Measurements from ENCODE around the gene PMEPA1.
"Not testable (repeated sequence)": the region's sequence is repeated elsewhere in the genome, so short reads cannot be mapped to it uniquely, and the experiment has no call there.

DNA sequence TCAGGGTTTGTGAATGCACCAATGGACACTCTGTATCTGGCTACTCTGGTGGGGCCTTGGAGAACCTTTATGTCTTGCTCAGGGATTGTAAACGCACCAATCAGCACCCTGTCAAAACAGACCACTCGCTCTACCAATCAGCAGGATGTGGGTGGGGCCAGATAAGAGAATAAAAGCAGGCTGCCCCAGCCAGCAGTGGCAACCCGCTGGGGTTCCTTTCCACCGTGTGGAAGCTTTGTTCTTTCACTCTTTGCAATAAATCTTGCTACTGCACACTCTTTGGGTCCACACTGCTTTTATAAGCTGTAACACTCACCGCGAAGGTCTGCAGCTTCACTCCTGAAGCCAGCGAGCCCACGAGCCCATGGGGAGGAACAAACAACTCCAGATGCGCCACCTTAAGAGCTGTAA lies 80.3 kb downstream of the PMEPA1 start:
- TF ChIP-seq, protein P1, sequence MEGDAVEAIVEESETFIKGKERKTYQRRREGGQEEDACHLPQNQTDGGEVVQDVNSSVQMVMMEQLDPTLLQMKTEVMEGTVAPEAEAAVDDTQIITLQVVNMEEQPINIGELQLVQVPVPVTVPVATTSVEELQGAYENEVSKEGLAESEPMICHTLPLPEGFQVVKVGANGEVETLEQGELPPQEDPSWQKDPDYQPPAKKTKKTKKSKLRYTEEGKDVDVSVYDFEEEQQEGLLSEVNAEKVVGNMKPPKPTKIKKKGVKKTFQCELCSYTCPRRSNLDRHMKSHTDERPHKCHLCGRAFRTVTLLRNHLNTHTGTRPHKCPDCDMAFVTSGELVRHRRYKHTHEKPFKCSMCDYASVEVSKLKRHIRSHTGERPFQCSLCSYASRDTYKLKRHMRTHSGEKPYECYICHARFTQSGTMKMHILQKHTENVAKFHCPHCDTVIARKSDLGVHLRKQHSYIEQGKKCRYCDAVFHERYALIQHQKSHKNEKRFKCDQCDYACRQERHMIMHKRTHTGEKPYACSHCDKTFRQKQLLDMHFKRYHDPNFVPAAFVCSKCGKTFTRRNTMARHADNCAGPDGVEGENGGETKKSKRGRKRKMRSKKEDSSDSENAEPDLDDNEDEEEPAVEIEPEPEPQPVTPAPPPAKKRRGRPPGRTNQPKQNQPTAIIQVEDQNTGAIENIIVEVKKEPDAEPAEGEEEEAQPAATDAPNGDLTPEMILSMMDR (IDR thresholded peaks at IDR 0.05; ENCODE audit: low read depth, low read length): not testable (repeated sequence)
- not testable (repeated sequence) for TF ChIP-seq EZH2phosphoT487 (IDR thresholded peaks at IDR 0.05; ENCODE audit: low read depth)

Measured in OCI-LY3 (cell line).